GM18502 (cell line): ENCODE measurements around the gene CAVIN2.

Experiments
- ATAC-seq: cut with Tn5 transposase; IDR thresholded peaks from one replicate; pipeline ENCODE4 v1.9.1; 2021; ENCODE audit warnings: mild to moderate bottlenecking; ENCODE audit not compliant: unreplicated experiment, poor library complexity

Gene CAVIN2

GRCh38 chr2:191846515-191847476 lies at the start of gene CAVIN2:
CAVIN2 (minus strand) TSS chr2:191847088; CDS start chr2:191846925, 163 bp downstream.
- peak; percentile 56 for ATAC-seq

- ATAC-seq: no peak
Measured at GRCh38 chr2:191895743-191896142, 48.9 kb upstream of the CAVIN2 start.

GRCh38 chr2:191895195-191895594 lies 48.3 kb upstream of the CAVIN2 start:
- no peak for ATAC-seq

GRCh38 chr2:191894681-191895147 lies 47.8 kb upstream of the CAVIN2 start:
- ATAC-seq: no peak

- ATAC-seq: no peak
Measured at GRCh38 chr2:191892391-191892790, 45.5 kb upstream of the CAVIN2 start.

GRCh38 chr2:191891656-191892055 lies 44.8 kb upstream of the CAVIN2 start:
- no peak for ATAC-seq

DNA sequence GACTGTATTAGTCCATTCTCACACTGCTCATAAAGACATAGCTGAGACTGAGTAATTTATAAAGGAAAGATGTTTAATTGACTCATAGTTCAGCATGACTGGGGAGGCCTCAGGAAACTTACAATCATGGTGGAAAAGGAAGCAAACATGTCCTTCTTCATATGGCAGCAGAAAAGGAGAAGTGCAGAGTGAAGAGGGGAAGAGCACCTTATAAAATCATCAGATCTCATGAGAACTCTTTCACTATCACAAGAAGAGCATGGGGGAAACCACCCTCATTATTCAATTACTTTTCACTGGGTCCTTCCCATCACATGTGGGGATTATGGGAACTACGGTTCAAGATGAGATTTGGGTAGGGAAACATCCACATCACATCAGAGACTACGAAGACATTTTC lies 43.0 kb upstream of the CAVIN2 start:
- no peak for ATAC-seq

- ATAC-seq: no peak
Measured at GRCh38 chr2:191888400-191889166, 41.7 kb upstream of the CAVIN2 start.

DNA sequence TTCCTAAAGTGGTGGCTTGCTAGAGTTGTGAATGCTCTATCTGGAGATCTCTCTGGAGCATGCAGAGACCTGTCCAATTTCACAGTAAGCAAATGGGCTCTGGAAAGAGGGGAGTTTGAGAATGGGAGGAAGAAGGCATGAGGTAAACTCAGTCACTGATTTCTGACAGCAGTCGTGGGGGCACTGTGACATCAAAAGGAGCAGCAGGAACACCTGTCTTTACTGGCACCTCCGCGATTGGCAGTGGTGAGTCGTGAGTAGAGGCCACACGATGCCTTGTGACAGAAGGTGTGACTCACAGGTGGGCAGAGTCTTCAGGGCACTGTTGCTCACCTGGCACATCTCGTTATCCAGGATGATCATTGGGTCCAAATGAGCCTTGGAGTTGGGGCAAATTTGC lies 38.8 kb upstream of the CAVIN2 start:
- ATAC-seq: no peak

- ATAC-seq: no peak
Measured at GRCh38 chr2:191885098-191885497, 38.2 kb upstream of the CAVIN2 start.

- ATAC-seq: no peak
Measured at GRCh38 chr2:191881982-191882816, 35.3 kb upstream of the CAVIN2 start.

DNA sequence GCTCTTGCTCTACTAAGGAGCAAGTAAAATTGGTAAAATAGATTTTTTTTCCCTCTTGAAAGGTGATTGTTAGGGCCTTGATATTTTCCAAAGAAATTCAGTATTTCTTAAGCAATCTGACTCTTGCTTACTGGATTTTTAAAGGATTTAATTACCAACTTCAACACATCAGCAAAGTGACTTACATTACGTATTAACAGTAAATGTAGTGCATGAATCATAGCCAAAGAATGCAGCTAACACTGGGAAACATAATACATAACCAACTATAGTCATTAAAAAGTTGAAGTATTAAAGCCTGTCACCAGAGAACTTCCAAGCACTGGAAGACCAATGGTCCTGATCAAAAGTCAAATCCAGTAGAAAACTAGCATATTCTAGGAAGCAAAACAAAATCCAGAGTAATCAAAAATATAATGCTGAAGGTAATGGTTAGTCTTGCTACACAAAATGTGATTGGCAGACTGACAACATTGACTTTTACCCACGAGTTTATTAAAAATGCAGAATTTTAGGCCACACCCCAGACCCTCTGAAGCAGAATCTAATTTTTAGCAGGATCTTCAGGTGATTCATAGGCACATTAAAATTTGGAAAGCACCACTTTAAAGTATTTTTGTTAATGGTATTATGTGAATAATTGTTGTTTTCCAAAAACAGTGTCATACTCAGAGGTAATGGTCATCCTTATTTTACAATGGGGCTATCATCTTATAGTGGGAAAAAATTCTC lies 31.8 kb upstream of the CAVIN2 start:
- ATAC-seq: no peak

- no peak for ATAC-seq
Measured at GRCh38 chr2:191877875-191878274, 31.0 kb upstream of the CAVIN2 start.

DNA sequence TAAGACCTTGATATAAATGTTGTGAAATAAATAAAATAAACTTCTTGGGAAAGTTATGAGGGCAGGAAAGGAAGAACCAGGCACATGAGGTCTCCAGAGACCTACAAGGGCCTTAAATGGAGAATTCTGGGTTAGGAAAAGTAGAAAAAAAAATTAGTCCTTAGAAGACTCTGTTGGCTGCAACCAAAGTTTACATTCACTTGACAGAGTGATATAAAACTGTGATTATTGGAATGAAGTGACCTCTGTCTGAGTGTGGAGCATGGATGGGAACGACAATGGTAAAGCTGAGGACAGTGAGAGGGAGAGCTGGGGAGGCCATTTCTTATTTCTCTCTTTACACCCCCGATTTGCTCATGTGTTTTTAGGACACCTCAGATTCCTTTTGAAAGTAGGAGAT lies 29.0 kb upstream of the CAVIN2 start:
- no peak for ATAC-seq

GRCh38 chr2:191870744-191871143 lies 23.9 kb upstream of the CAVIN2 start:
- ATAC-seq: no peak

GRCh38 chr2:191869781-191870180 lies 22.9 kb upstream of the CAVIN2 start:
- ATAC-seq: no peak

DNA sequence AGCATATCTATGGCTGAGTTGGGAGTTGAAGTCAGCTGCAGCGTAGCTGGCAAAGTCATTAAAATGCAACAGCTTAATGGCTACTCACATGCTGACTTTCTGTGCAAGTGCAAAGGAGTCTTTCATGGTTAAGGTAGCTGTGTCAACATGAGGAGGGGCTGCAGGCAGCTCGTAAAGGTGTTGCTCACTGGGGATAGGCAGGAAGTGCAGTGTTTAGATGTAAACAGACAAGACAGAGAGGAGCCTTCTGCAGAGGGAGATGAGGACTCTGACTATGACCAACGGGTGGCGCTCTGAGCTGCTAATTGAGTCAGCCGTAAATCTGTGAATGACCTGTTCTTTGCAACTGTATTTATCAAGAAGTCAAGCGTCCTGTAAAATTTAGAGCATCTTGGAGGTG lies 22.3 kb upstream of the CAVIN2 start:
- peak; percentile 52 for ATAC-seq

GRCh38 chr2:191867507-191867847 lies 20.6 kb upstream of the CAVIN2 start:
- no peak for ATAC-seq

- no peak for ATAC-seq
Measured at GRCh38 chr2:191866675-191867506, 20.0 kb upstream of the CAVIN2 start.
